Coronary artery (tissue), 2 donors: Measurements from ENCODE around the gene PRKG1.
A peak's percentile ranks its signal among the peaks of the same experiment; 100 is the strongest.

Experiments
- DNase-seq: peaks from one replicate; pipeline ENCODE4 v3.0.0-alpha.2; 2017; ENCODE audit warnings: low spot score
- H3K27ac ChIP-seq, 2 donors: fragments of 200-600 bp; sonication (generic); one replicate each; pipeline ENCODE4 v1.5.1; 2016 to 2019
- H3K4me3 ChIP-seq: fragments of 200-600 bp; sonication (generic); 2 replicates; pipeline ENCODE4 v1.5.1; 2016; ENCODE audit warnings: mild to moderate bottlenecking, moderate library complexity
- TF ChIP-seq, protein P1 (sequence below): fragments of 200-600 bp; sonication (generic); IDR thresholded peaks from one replicate; pipeline ENCODE4 v1.5.1; 2019; ENCODE audit warnings: antibody characterized with exemption

Gene PRKG1

DNA sequence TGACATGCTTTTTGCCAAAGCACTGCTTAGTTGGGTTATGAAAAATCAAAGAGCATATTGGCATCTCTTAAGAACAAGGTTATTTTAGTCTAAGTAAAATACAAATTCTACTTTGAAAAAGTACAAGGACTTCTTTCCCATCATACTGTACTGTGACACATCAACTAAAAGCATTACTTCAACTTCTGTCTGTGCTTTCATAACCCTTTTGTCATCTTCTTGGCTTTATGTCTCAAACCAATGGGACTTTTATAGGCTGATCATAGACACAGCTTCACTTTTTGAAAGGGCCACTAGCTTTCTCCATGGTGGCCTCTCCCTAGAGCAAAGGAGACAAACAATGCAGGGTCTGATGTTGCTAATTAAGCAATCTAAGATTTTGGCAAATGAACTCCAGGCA, 814.0 kb downstream of the PRKG1 start:
- TF ChIP-seq, protein P1, sequence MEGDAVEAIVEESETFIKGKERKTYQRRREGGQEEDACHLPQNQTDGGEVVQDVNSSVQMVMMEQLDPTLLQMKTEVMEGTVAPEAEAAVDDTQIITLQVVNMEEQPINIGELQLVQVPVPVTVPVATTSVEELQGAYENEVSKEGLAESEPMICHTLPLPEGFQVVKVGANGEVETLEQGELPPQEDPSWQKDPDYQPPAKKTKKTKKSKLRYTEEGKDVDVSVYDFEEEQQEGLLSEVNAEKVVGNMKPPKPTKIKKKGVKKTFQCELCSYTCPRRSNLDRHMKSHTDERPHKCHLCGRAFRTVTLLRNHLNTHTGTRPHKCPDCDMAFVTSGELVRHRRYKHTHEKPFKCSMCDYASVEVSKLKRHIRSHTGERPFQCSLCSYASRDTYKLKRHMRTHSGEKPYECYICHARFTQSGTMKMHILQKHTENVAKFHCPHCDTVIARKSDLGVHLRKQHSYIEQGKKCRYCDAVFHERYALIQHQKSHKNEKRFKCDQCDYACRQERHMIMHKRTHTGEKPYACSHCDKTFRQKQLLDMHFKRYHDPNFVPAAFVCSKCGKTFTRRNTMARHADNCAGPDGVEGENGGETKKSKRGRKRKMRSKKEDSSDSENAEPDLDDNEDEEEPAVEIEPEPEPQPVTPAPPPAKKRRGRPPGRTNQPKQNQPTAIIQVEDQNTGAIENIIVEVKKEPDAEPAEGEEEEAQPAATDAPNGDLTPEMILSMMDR: no peak
- peak overlapping the region; percentile 13 to 68 for H3K27ac ChIP-seq
- no peak for DNase-seq
- no peak overlapping the region for H3K4me3 ChIP-seq

DNA sequence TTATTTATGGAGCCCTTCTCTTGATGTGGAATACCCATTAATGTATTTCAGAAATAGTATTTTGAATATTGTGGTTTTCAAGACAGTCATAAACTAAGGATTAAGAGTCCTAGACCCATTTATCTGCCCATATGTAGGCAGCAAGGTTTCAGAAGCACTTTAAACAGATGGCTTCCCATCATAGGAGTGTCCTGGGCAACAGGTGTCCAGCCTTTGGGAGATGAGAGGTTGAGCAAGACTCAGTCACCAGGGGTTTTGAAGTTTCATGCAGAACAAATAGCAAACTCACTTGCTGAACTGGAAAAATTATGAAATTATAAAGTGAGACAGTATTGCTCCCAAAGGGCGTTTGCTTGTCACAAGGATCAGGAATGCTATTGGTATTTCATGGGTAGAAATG, 818.0 kb downstream of the PRKG1 start:
- Histone ChIP-seq H3K27ac (no peak overlapping the region), H3K4me3 (no peak overlapping the region)
- TF ChIP-seq, protein P1: no peak
- DNase-seq: no peak

DNA sequence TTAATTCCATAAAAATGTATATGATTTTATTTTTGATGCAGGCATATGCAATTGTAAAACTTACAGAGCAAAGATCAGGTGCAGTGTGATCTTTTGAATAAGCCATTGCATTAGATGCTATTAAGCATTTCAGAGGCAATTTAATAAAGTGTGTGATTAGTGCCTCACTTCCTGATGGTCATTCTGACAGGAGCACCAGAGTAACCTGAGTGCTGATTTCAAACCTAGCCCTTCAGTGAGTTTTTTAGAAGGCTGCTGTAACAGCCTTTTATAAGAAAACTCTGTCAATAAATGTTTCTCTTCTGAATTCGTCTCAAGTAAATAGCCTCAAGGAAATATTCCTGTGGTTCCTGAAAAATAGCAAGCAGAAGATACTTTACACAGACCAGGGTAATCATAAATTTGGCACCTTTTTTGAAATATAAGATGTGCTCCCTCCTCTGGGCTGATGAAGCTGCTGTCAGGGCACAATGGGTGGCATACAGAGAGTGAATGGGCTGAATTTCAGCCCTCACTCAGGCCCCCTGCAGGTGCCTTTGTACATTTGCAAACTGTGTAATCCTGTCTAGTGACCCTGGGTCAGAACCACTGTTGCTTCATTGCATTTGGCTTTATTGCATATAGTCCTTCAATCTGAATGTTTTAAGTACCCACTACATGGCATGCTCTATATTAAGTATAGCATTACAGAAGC, 818.8 kb downstream of the PRKG1 start:
- no peak for DNase-seq

DNA sequence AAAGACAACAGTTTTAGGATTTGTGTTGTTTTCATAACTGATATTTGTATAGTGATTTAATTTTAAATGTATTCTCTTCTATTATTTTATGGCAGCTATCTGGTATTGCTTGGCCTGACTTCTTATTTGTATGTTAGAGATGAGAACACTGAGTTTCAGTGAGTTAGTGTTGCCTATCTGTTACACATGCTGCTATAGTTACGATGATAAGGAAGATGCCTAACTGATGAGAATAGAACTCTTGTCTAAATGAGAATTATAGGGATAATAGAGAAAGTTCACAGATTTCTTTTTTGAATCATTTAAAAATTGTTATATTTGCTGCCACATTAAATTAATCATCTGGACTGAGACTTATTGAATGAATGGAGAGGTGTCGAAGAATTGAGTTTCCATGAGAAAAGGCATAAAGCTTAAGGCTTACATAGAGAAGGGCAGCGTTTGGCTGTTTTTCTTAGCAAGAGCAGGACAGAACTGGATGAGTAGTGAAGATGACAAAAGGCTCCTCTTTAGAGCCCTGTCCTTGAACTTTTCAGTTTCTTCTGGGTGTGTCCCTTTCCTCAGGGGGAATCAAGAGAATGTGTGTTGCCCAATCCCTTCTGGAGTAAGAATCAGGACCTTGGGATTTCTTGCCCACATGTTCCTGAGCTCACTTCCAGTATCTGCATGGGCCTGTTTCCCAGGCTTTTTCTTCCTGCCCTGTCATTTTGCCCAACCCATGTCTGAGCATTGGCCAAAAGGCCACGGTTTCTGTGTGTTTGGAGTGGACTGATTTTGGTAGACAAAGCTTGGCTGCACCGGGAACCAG, 820.7 kb downstream of the PRKG1 start:
- Histone ChIP-seq H3K4me3 (peak overlapping the region; percentile 12), H3K27ac (peak overlapping the region; percentile 67 to 80)
- DNase-seq: peak; percentile 90
- TF ChIP-seq, protein P1: no peak

More for the DNA sequence above, 818.8 kb downstream of the PRKG1 start:
- TF ChIP-seq, protein P1: no peak
- Histone ChIP-seq H3K27ac (peak overlapping the region in 1 of 2 donors; percentile 52), H3K4me3 (no peak overlapping the region)

DNA sequence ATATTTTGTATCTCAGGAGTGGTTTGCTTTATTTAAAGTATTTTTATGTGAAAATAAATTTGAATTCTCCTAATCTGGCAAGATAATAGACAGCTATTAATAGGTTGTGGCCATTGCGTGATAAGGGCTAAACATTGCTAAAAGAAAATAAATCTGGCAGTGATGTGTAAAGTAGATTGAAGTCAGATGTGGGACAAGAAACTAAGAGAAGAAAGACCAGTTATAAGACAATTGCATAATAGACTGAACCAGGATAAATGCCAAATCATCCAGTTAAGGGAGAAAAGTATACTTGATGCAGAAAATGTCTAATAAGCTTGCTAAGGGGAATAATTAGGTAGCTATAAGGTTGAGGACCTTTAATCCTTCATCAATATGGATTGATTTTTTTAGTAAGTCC, 822.6 kb downstream of the PRKG1 start:
- H3K27ac ChIP-seq: peak overlapping the region; percentile 7 to 80
- no peak for DNase-seq
- TF ChIP-seq, protein P1: no peak
- no peak overlapping the region for H3K4me3 ChIP-seq

DNA sequence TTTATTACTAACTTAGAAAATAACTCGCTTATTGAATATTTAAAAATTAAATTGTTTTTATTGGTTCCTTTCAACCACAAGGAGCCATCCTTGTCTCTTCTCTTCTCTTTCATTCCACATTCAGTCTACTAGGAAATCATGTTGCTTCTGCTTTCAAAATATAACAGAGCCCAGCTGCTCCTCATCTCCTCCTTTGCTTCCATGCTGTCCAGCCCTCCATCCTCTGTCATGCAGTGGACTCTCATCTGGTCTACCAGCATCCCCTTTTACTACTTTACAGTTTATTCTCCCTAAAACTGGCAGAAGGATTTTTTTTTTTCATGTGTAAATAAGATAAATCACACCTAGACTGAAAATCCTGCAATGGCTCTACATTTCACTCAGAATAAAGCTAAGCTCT, 823.3 kb downstream of the PRKG1 start:
- peak overlapping the region in 1 of 2 donors; percentile 64 for H3K27ac ChIP-seq
- H3K4me3 ChIP-seq: no peak overlapping the region
- TF ChIP-seq, protein P1: no peak
- no peak for DNase-seq

DNA sequence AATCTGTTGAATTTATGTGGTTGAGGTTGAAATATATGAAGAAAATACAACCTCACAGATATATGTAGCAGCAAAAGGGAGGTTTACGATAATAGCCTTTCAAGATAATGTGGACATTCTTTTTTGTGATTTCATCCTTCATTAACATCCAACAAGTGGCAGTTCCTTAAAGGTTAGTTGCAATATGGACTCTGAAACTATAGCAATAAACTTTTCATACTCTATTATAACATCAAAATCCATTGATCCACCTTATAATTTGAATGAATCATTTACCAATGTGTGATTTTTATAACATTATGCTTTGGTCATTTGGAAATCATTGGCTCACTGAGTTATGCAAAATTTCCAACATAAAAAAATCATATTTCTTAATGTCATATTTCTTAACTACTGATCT, 825.9 kb downstream of the PRKG1 start:
- DNase-seq: no peak

More for the DNA sequence above, 825.9 kb downstream of the PRKG1 start:
- TF ChIP-seq, protein P1: no peak
- Histone ChIP-seq H3K4me3 (no peak overlapping the region), H3K27ac (no peak overlapping the region)
